ENCODE data around the gene HTR4. TPM values are rescaled to one million over a fixed set of nuclear protein-coding genes. Genes with fewer than 3 reads are reported as not detected.

Gene HTR4
- total RNA-seq, 1 donor from 2014 or later = not detected

DNA sequence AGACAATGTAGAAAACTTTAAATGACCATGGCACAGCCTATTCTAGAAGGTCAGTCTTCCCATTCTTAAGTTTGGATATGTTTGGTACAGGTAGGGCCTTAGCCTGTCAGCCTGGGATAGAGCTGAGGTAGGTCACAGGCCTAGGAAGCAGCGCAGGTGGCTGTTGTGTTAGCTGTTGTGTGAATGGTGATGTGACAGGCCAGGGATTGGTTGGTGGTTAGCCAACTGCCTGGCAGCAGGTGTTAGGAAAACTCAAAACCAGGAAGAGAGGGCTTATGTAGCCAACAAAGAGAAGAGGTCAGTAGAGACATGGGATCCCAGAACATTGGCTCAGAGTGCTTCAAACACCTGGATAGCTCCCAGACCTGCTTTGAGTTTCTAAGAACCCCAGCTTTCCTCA lies 186.4 kb downstream of the HTR4 start:
- H3K27ac ChIP-seq = no peak overlapping the region
- DNase-seq = no peak
- H3K9me3 ChIP-seq = no peaks in the 10 kb centered on the region
- H3K4me1 ChIP-seq = peaks cover 14% of the 10 kb centered on the region
- H3K27me3 ChIP-seq (ENCODE audit: low read depth) = no peaks in the 10 kb centered on the region
- intact Hi-C loops (cut with DNase I) = no loop called here
- ATAC-seq = no peak
- H3K4me3 ChIP-seq = no peak overlapping the region
- TF ChIP-seq CTCF (IDR thresholded peaks at IDR 0.05) = no peak
- H3K36me3 ChIP-seq = no peaks in the 10 kb centered on the region

DNA sequence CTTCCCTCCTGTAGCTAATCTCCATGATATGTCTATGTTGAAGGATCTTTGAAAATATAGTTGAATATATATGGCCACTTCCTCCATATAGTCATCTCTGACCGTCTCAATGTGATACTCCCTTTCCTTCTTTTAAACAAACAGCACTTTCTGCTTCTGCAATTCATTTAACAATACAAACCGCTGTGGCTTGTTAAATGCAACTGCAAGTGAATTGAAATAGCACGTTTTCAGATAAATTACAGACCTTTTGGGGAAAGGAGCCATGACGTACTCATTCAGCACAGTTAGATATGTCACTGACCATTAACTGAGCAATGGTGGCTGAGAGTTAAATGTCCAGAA lies 188.1 kb downstream of the HTR4 start:
- no peak overlapping the region for H3K27ac ChIP-seq
- peaks cover 14% of the 10 kb centered on the region for H3K4me1 ChIP-seq
- H3K4me3 ChIP-seq = no peak overlapping the region
- DNase-seq (no peak), ATAC-seq (no peak)
- H3K36me3 ChIP-seq = no peaks in the 10 kb centered on the region
- TF ChIP-seq CTCF (IDR thresholded peaks at IDR 0.05) = no peak
- intact Hi-C loops (cut with DNase I) = no loop called here
- H3K27me3 ChIP-seq (ENCODE audit: low read depth) = no peaks in the 10 kb centered on the region
- no peaks in the 10 kb centered on the region for H3K9me3 ChIP-seq

DNA sequence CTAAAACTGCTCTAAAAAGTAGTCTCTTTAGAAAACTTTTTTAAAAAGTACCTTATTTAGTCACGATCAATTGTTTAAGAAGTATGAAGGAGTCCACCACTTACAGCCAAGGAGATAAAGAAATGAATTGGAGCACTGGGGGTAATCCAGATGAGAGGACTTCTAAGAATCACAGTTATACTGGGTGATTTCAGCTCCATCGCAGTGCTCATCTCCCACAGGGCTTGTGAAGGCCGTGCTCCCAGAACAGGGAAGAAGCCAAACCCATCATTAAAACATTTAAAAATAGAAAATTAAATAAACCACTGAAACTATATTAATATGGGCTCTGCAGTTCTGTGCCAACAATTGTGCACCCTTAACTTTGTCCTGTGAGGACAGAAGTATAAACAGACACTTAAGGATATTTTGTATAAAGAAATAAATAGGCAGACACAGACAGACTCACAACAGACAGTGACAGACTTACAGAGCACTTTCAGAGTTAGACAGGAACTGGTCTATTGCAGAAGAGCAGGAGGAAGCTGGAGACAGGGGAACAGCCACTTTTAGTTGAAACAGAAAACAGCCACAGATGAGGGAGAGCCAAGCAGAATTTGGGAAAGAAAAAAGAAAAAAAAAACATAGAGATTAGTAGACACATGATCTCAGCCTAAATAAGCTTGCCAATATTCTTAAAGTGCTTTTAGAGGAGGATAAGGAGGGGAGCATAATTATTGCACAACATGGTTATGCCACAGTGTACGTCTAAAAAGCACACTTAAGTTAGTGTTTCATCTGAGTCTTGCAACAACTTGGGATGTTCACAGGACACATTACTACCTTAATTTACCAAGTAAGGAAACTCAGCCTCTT lies 188.7 kb downstream of the HTR4 start:
- no peaks in the 10 kb centered on the region for H3K27me3 ChIP-seq (ENCODE audit: low read depth)
- peaks cover 14% of the 10 kb centered on the region for H3K4me1 ChIP-seq
- H3K27ac ChIP-seq = no peak overlapping the region
- DNase-seq (no peak), ATAC-seq (peak in 1 of 2 donors; percentile 64)
- intact Hi-C loops (cut with DNase I) = no loop called here
- no peaks in the 10 kb centered on the region for H3K36me3 ChIP-seq
- H3K4me3 ChIP-seq = no peak overlapping the region
- no peaks in the 10 kb centered on the region for H3K9me3 ChIP-seq
- no peak for TF ChIP-seq CTCF (IDR thresholded peaks at IDR 0.05)

GRCh38 chr5:148459669-148460068 lies 194.7 kb downstream of the HTR4 start:
- Histone ChIP-seq H3K27me3 (ENCODE audit: low read depth) (no peaks in the 10 kb centered on the region), H3K4me1 (no peaks in the 10 kb centered on the region), H3K36me3 (no peaks in the 10 kb centered on the region), H3K9me3 (no peaks in the 10 kb centered on the region), H3K27ac (no peak overlapping the region), H3K4me3 (no peak overlapping the region)
- ATAC-seq (no peak), DNase-seq (no peak)
- TF ChIP-seq CTCF (IDR thresholded peaks at IDR 0.05) = no peak
- intact Hi-C loops (cut with DNase I) = no loop called here

DNA sequence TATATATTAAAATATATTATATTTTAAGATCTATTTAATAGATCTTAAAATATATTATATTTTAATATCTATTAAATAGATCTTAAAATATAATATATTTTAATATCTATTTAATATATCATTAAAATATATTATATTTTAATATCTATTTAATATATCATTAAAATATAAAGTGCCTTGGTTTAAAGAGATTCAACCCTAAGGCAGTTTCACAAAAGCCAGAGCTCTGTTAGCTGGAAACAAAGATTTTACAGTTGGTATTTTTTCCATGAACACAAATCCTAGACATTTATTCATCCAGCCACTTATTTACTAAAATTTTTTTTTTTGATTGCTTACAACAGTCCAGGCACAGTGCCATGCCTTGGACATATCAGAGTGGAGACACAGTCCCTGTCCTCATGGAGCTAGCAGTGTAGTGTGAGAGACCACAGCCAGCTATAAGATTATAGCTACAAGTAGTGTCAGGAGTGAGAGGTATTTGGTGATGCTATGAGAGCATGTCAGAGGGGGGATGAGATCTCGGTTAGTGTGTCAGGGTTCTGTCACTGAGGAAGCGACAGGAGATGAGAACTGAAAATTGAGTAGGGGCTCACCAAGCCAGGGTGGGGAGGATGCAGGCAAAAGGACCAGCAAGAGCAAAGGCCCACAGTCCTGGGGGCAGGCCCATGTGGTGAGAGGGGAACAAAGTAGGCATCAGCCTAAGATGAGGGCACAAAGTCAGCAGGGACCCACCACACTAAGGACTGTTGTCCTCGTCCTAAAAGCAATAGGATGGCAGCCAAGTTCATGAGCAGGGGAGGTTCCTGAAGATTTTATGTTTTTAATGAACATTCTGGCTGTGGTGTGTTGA lies 196.1 kb downstream of the HTR4 start:
- DNase-seq (no peak), ATAC-seq (no peak)
- no peak overlapping the region for H3K27ac ChIP-seq
- H3K4me1 ChIP-seq = no peaks in the 10 kb centered on the region
- TF ChIP-seq CTCF (IDR thresholded peaks at IDR 0.05) = no peak
- H3K9me3 ChIP-seq = no peaks in the 10 kb centered on the region
- no peaks in the 10 kb centered on the region for H3K36me3 ChIP-seq
- H3K27me3 ChIP-seq (ENCODE audit: low read depth) = no peaks in the 10 kb centered on the region
- intact Hi-C loops (cut with DNase I) = no loop called here
- no peak overlapping the region for H3K4me3 ChIP-seq
